GM13977 (cell line): ENCODE data around the gene UBAC2.

Experiments used
- DNase-seq: peaks from one replicate; pipeline ENCODE4 v3.0.0; 2012; ENCODE audit warnings: low spot score
- in situ Hi-C: fragments of 300-500 bp; cut with MboI; formaldehyde crosslinking; loops from one replicate; pipeline ENCODE4 v1.12.0; 2022; ENCODE audit warnings: low sequenced_read_pairs, low pct_unique_long_range_greater_than_20kb, mixed read lengths, inconsistent platforms; ENCODE audit not compliant: unreplicated experiment
- TF ChIP-seq, protein P1 (sequence below): IDR thresholded peaks from 2 replicates; pipeline ENCODE4 v1.5.1; 2012; ENCODE audit warnings: mild to moderate bottlenecking, control low read depth; ENCODE audit not compliant: insufficient read depth; ENCODE audit errors: extremely low read depth, missing control alignments

The UBAC2 gene

GRCh38 chr13:99367663-99368448, 167.2 kb downstream of the UBAC2 start:
- TF ChIP-seq, protein P1, sequence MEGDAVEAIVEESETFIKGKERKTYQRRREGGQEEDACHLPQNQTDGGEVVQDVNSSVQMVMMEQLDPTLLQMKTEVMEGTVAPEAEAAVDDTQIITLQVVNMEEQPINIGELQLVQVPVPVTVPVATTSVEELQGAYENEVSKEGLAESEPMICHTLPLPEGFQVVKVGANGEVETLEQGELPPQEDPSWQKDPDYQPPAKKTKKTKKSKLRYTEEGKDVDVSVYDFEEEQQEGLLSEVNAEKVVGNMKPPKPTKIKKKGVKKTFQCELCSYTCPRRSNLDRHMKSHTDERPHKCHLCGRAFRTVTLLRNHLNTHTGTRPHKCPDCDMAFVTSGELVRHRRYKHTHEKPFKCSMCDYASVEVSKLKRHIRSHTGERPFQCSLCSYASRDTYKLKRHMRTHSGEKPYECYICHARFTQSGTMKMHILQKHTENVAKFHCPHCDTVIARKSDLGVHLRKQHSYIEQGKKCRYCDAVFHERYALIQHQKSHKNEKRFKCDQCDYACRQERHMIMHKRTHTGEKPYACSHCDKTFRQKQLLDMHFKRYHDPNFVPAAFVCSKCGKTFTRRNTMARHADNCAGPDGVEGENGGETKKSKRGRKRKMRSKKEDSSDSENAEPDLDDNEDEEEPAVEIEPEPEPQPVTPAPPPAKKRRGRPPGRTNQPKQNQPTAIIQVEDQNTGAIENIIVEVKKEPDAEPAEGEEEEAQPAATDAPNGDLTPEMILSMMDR, result peak; percentile 11
- in situ Hi-C loops, result no loop called here
- no peak for DNase-seq

DNA sequence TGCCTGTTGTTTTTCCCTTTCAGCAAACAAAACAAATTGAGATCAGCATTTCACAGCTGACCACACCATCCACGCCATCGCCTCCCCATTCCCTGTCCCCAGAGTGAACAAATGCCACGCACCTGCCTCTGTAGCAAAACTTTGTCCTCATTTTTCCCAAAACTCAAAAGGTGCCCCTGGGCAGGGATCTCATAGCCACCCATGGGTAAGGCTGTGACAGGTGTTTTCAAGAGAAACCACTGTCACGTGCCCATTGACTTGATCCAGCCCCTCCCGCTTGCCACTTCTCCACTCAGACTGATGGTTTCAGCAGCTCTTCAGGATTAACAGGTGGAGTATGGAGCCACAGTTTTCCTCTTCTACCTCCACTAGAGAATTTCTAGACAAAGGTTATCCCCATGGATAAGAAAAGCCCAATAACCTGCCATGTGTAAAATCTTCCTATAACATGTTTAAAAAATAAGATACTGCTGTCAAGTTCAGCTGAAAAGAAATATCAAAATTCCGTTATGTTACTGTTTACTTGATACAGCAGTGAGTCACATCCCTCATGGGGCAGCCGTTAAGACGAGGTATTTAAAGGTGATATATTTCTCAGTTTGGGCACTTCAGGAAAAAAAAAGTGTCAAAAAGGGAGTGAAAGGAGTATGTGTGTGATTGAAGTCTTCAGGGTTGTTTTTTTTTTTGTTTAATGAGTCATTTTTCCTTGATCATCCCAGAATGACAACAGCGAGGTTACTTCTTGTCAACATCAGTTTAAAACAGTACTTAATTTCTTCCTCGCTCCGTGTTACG, 170.0 kb downstream of the UBAC2 start:
- DNase-seq, result no peak
- TF ChIP-seq, protein P1, result no peak
- in situ Hi-C loops, result no loop called here

- DNase-seq, result no peak
- TF ChIP-seq, protein P1, result no peak
- in situ Hi-C loops, result no loop called here
These were observed 171.3 kb downstream of the UBAC2 start for GRCh38 chr13:99371956-99372355.

DNA sequence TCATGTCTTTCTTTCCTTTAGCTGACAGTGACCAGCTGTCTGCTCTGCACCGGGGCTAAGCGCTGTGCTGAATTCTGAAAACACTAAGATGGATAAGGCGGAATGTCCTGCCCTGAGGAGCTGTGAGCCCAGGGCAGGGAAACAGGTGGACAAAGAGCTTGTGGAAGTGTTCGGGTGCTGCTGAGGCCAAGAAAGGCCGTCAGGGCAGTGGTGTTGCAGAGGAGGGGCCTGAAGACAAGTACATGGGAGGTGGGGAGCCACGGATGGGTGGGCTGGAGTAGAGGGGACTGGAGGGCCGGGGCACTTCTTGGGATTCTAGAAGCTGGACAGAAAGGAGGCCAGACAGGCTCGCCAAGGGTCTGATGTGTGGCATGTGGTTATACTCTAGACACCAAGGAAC, 172.8 kb downstream of the UBAC2 start:
- in situ Hi-C loops, result no loop called here
- no peak for DNase-seq
- TF ChIP-seq, protein P1, result no peak

DNA sequence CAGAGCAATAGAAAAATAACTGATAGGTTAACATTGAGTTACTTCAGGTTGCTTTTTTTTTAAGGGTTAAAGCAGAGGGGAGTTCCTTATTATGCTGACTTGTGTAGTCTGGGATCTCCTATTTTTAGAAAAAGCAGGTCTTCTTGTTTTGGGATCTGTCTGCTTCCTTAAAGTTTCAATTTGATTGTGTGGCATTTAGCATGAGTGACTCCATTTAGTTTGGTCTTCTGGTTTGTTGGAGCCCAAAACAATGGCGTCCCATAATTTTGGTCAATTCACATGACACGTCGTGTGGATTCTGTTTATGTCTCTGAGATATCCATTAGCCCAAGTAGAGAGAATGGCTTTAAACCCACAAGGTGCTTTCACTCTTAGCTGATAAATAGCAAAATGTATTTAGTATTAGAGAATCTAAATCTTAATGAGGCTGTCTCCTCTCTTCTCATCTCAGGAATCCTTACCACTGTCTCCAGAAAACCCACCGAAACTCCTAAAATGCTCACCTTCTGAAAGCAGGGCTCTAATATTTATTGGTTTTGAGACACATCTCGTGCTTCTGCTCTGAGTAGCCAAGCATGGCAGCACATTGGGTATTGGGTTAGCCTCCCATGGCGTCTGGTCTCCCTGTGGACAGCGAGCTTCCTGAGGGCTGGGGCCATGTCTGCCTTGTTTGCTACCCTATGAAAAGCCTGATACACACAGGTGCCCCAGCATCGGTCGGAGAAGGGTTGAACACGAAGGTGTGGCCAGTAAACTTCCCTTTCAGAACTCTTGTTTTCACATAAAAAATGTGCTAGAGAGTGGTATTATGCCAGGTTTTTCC, 173.7 kb downstream of the UBAC2 start:
- in situ Hi-C loops, result no loop called here
- no peak for DNase-seq
- TF ChIP-seq, protein P1, result no peak
